ENCODE results near the gene ZRANB3. TPM values are rescaled to one million over a fixed set of nuclear protein-coding genes. Genes with fewer than 3 reads are reported as not detected.

Gene ZRANB3
- total RNA-seq, 1 donor from 2014 or later, result 11.0 TPM

- Mint-ChIP-seq H3K27ac (ENCODE audit: unreplicated experiment) (no peak overlapping the region), H3K36me3 (ENCODE audit: unreplicated experiment) (peaks cover 29% of the 10 kb centered on the region), H3K9me3 (ENCODE audit: unreplicated experiment) (peaks cover 14% of the 10 kb centered on the region), H3K4me3 (ENCODE audit: unreplicated experiment) (no peak overlapping the region), H3K4me1 (ENCODE audit: unreplicated experiment) (peaks cover 9% of the 10 kb centered on the region), H3K27me3 (ENCODE audit: unreplicated experiment) (no peaks in the 10 kb centered on the region)
- TF ChIP-seq, protein P1, sequence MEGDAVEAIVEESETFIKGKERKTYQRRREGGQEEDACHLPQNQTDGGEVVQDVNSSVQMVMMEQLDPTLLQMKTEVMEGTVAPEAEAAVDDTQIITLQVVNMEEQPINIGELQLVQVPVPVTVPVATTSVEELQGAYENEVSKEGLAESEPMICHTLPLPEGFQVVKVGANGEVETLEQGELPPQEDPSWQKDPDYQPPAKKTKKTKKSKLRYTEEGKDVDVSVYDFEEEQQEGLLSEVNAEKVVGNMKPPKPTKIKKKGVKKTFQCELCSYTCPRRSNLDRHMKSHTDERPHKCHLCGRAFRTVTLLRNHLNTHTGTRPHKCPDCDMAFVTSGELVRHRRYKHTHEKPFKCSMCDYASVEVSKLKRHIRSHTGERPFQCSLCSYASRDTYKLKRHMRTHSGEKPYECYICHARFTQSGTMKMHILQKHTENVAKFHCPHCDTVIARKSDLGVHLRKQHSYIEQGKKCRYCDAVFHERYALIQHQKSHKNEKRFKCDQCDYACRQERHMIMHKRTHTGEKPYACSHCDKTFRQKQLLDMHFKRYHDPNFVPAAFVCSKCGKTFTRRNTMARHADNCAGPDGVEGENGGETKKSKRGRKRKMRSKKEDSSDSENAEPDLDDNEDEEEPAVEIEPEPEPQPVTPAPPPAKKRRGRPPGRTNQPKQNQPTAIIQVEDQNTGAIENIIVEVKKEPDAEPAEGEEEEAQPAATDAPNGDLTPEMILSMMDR (IDR thresholded peaks at IDR 0.05), result no peak
- no peak for DNase-seq (ENCODE audit: extremely low spot score, unreplicated experiment)
These were observed 36.5 kb downstream of the ZRANB3 start for GRCh38 chr2:135494503-135494902.

DNA sequence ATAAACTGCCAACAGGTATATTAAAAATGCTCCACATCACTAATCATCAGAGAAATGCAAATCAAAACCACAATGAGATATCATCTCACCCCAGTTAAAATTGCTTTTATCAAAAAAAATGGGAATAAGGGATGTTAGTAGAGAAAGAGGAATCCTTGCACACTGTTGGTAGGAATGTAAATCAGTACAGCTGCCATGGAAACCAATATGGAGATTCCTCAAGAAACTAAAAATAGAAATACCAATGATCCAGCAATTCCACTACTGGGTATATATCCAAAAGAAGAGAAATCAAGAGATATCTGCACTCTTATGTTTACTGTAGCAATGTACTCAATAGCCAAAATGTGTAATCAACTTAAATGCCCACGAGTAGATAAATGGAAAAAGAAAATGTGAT is 40.6 kb downstream of the ZRANB3 start:
- Mint-ChIP-seq H3K27me3 (ENCODE audit: unreplicated experiment) (no peaks in the 10 kb centered on the region), H3K4me3 (ENCODE audit: unreplicated experiment) (no peak overlapping the region), H3K4me1 (ENCODE audit: unreplicated experiment) (peaks cover 9% of the 10 kb centered on the region), H3K27ac (ENCODE audit: unreplicated experiment) (no peak overlapping the region), H3K36me3 (ENCODE audit: unreplicated experiment) (peaks cover 22% of the 10 kb centered on the region), H3K9me3 (ENCODE audit: unreplicated experiment) (peaks cover 14% of the 10 kb centered on the region)
- TF ChIP-seq, protein P1 (IDR thresholded peaks at IDR 0.05), result no peak
- DNase-seq (ENCODE audit: extremely low spot score, unreplicated experiment), result no peak

DNA sequence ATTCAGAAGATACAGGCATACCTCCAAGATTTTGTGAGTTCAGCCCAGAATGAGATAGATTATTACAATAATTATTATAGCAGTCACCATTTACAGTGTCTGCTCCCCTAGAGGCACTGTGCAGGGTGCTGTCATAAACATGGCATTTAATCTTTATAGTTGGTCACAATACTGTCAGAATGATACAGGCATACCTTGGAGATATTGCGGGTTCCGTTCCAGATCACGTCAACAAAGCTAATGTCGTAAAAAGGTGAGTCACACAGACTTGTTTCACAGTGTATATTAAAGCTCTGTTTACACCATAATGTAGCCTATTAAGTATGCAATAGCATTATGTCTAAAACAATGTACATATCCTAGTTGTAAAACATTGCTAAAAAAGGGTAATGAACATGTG is 45.6 kb downstream of the ZRANB3 start:
- no peak overlapping the region for H3K4me3 Mint-ChIP-seq (ENCODE audit: unreplicated experiment)
- H3K27ac Mint-ChIP-seq (ENCODE audit: unreplicated experiment), result no peak overlapping the region
- DNase-seq (ENCODE audit: extremely low spot score, unreplicated experiment), result no peak

DNA sequence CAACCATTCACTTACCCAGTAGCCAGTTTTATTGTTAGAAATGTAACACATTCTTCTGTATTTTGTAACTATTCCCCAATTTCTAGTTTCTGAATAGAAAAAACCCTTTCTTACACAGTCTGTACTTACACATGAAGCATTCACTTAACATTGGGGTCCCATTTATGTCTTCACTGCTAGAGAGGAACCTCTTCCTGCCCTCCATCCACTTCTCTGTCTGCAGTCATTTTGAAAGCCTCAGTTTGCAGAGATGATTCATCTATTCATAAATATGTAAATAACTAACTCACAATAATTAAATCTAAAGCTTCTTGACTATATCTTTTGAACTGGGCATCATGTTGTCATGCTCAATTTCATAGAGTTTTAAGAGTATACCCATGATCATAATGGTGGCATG is 55.9 kb downstream of the ZRANB3 start:
- TF ChIP-seq, protein P1 (IDR thresholded peaks at IDR 0.05), result no peak
- H3K4me1 Mint-ChIP-seq (ENCODE audit: unreplicated experiment), result no peaks in the 10 kb centered on the region
- no peak for DNase-seq (ENCODE audit: extremely low spot score, unreplicated experiment)
- no peak overlapping the region for H3K27ac Mint-ChIP-seq (ENCODE audit: unreplicated experiment)
- no peaks in the 10 kb centered on the region for H3K9me3 Mint-ChIP-seq (ENCODE audit: unreplicated experiment)
- no peaks in the 10 kb centered on the region for H3K36me3 Mint-ChIP-seq (ENCODE audit: unreplicated experiment)
- no peaks in the 10 kb centered on the region for H3K27me3 Mint-ChIP-seq (ENCODE audit: unreplicated experiment)
- H3K4me3 Mint-ChIP-seq (ENCODE audit: unreplicated experiment), result no peak overlapping the region

More for the DNA sequence above, 45.6 kb downstream of the ZRANB3 start:
- Mint-ChIP-seq H3K27me3 (ENCODE audit: unreplicated experiment) (no peaks in the 10 kb centered on the region), H3K4me1 (ENCODE audit: unreplicated experiment) (peaks cover 2% of the 10 kb centered on the region), H3K36me3 (ENCODE audit: unreplicated experiment) (peaks cover 27% of the 10 kb centered on the region), H3K9me3 (ENCODE audit: unreplicated experiment) (peaks cover 10% of the 10 kb centered on the region)
- TF ChIP-seq, protein P1 (IDR thresholded peaks at IDR 0.05), result no peak

DNA sequence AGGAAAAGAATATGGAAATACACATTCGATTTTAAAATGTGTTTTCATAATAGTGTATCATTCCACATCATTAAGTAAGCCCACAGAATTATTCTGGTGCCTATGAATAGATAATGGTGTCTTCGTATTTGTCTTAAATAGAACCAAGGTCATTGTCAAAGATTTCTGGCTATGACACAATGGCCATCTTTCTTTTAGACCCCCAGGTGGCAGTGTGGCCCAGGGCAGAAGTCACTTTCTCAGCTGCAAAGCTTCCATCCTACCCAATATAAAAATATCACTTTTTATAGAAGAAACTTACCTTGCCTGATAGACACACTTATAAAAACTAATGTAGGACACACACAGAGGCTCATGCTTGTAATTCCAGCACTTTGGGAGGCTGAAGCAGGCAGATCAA is 57.5 kb downstream of the ZRANB3 start:
- H3K4me1 Mint-ChIP-seq (ENCODE audit: unreplicated experiment), result no peaks in the 10 kb centered on the region
- no peak overlapping the region for H3K27ac Mint-ChIP-seq (ENCODE audit: unreplicated experiment)
- H3K27me3 Mint-ChIP-seq (ENCODE audit: unreplicated experiment), result no peaks in the 10 kb centered on the region
- DNase-seq (ENCODE audit: extremely low spot score, unreplicated experiment), result no peak
- H3K36me3 Mint-ChIP-seq (ENCODE audit: unreplicated experiment), result no peaks in the 10 kb centered on the region
- no peaks in the 10 kb centered on the region for H3K9me3 Mint-ChIP-seq (ENCODE audit: unreplicated experiment)
- H3K4me3 Mint-ChIP-seq (ENCODE audit: unreplicated experiment), result no peak overlapping the region
- TF ChIP-seq, protein P1 (IDR thresholded peaks at IDR 0.05), result peak; percentile 55
